Neural progenitor cell (in vitro differentiated cells): Measurements from ENCODE around the gene KRT13.

Experiments
- CTCF ChIP-seq: fragments of 200-600 bp; sonication (generic); IDR thresholded peaks from 2 replicates; pipeline ENCODE4 v1.5.1; 2017; ENCODE audit warnings: antibody characterized with exemption, mild to moderate bottlenecking
- EZH2 ChIP-seq: fragments of 200-600 bp; sonication (generic); IDR thresholded peaks from 2 replicates; pipeline ENCODE4 v1.6.1; 2017; ENCODE audit warnings: antibody characterized with exemption, mild to moderate bottlenecking, moderate library complexity
- EZH2phosphoT487 ChIP-seq: fragments of 200-600 bp; sonication (generic); IDR thresholded peaks from 2 replicates; pipeline ENCODE4 v1.6.1; 2017; ENCODE audit warnings: antibody characterized with exemption

- no peak for TF ChIP-seq EZH2
- TF ChIP-seq CTCF: no peak
- no peak for TF ChIP-seq EZH2phosphoT487
Observed at GRCh38 chr17:41484920-41485904, 20.2 kb downstream of the KRT13 start.
